NCI-H1048 (cell line): ENCODE results near the gene DNAJC22.
"Not testable (repeated sequence)": the region's sequence is repeated elsewhere in the genome, so short reads cannot be mapped to it uniquely, and the experiment has no call there.

ENCODE experiments used
- DNase-seq: peaks from one replicate; lab custom pipeline; 2025; lab: John Stamatoyannopoulos, UW

The DNAJC22 gene

GRCh38 chr12:49331380-49332222 lies 15.1 kb upstream of the DNAJC22 start:
- no peak for DNase-seq

- no peak for DNase-seq
Observed at GRCh38 chr12:49332441-49332861, 14.2 kb upstream of the DNAJC22 start.

GRCh38 chr12:49332891-49333371 lies 13.8 kb upstream of the DNAJC22 start:
- DNase-seq, result no peak

- DNase-seq, result not testable (repeated sequence)
Observed at GRCh38 chr12:49333778-49334177, 12.9 kb upstream of the DNAJC22 start.

GRCh38 chr12:49334226-49334625 lies 12.5 kb upstream of the DNAJC22 start:
- DNase-seq, result no peak

- DNase-seq, result no peak
Observed at GRCh38 chr12:49334681-49335080, 12.0 kb upstream of the DNAJC22 start.

- DNase-seq, result no peak
Observed at GRCh38 chr12:49335118-49335954, 11.4 kb upstream of the DNAJC22 start.

- no peak for DNase-seq
Observed at GRCh38 chr12:49335955-49336644, 10.6 kb upstream of the DNAJC22 start.

- peak; percentile 74 for DNase-seq
Observed at GRCh38 chr12:49336645-49337584, 9.8 kb upstream of the DNAJC22 start, which contains the start of gene C1QL4. TSS of gene C1QL4 (minus strand) at chr12:49337188. CDS start at chr12:49336477, 711 bp downstream.

- DNase-seq, result no peak
Observed at GRCh38 chr12:49338830-49339463, 7.7 kb upstream of the DNAJC22 start.

- no peak for DNase-seq
Observed at GRCh38 chr12:49339464-49339861, 7.2 kb upstream of the DNAJC22 start.

GRCh38 chr12:49340095-49340870 lies 6.4 kb upstream of the DNAJC22 start:
- no peak for DNase-seq

GRCh38 chr12:49340971-49341776 lies 5.5 kb upstream of the DNAJC22 start:
- no peak for DNase-seq

- no peak for DNase-seq
Observed at GRCh38 chr12:49341777-49342065, 5.0 kb upstream of the DNAJC22 start.

GRCh38 chr12:49342066-49342913 lies 4.4 kb upstream of the DNAJC22 start:
- peak; percentile 64 for DNase-seq

- no peak for DNase-seq
Observed at GRCh38 chr12:49342914-49343731, 3.6 kb upstream of the DNAJC22 start.

- DNase-seq, result no peak
Observed at GRCh38 chr12:49344486-49345050, 2.1 kb upstream of the DNAJC22 start.
